Fibroblast of lung (primary cell): ENCODE data around the gene PTX4. TPM values are rescaled to one million over a fixed set of nuclear protein-coding genes. Genes with fewer than 3 reads are reported as not detected.

ENCODE experiments used
- DNase-seq, 2 donors: peaks; one replicate each; pipeline versions ENCODE4 v3.0.0 to v3.0.0-alpha.2; 2010; ENCODE audit warnings: low read depth in 2 of 2
- H2AFZ ChIP-seq: 2 replicates; pipeline ENCODE4 v1.5.1; 2012; ENCODE audit warnings: low read length, control low read depth, inconsistent platforms
- H3K27ac ChIP-seq: 2 replicates; pipeline ENCODE4 v1.5.1; 2011; ENCODE audit warnings: low read length, control low read depth; ENCODE audit not compliant: insufficient read depth
- H3K27me3 ChIP-seq: 2 replicates; pipeline ENCODE4 v1.5.1; 2011; ENCODE audit warnings: mild to moderate bottlenecking, low read length; ENCODE audit not compliant: control insufficient read depth, insufficient read depth
- H3K36me3 ChIP-seq: 2 replicates; pipeline ENCODE4 v1.5.1; 2011; ENCODE audit warnings: low read length; ENCODE audit not compliant: control insufficient read depth, insufficient read depth
- H3K4me1 ChIP-seq: 2 replicates; pipeline ENCODE4 v1.5.1; 2011; ENCODE audit warnings: low read length; ENCODE audit not compliant: control insufficient read depth, insufficient read depth; ENCODE audit errors: extremely low read depth
- H3K4me2 ChIP-seq: 2 replicates; pipeline ENCODE4 v1.5.1; 2011; ENCODE audit warnings: low read length, control low read depth; ENCODE audit not compliant: insufficient read depth; ENCODE audit errors: extremely low read depth
- H3K4me3 ChIP-seq, 4 experiments: fragments of 200-600 bp in 1 of 4; sonication (generic) in 1 of 4; replicated peaks in 1 of 4; 2 replicates each; pipeline ENCODE4 v1.5.1; 2011 to 2016; ENCODE audit warnings: low read length in 4 of 4, low read depth in 3 of 4, mild to moderate bottlenecking in 3 of 4, control low read depth in 2 of 4, inconsistent platforms in 1 of 4, mixed read lengths in 1 of 4; ENCODE audit not compliant: insufficient read depth in 1 of 4; ENCODE audit errors: control extremely low read depth in 1 of 4
- H3K79me2 ChIP-seq: 2 replicates; pipeline ENCODE4 v1.5.1; 2012; ENCODE audit warnings: mild to moderate bottlenecking, low read length, inconsistent platforms; ENCODE audit not compliant: control insufficient read depth, insufficient read depth
- H3K9ac ChIP-seq: 2 replicates; pipeline ENCODE4 v1.5.1; 2011; ENCODE audit warnings: mild to moderate bottlenecking, low read length, control low read depth; ENCODE audit not compliant: insufficient read depth
- H3K9me3 ChIP-seq: 2 replicates; pipeline ENCODE4 v1.5.1; 2012; ENCODE audit warnings: low read depth, low read length; ENCODE audit not compliant: control insufficient read depth, insufficient read depth
- H4K20me1 ChIP-seq: 2 replicates; pipeline ENCODE4 v1.5.1; 2011; ENCODE audit warnings: low read length; ENCODE audit not compliant: control insufficient read depth, insufficient read depth; ENCODE audit errors: extremely low read depth
- EZH2 ChIP-seq: IDR thresholded peaks from 2 replicates; pipeline ENCODE4 v1.5.1; 2012; ENCODE audit warnings: low read length, control low read depth, mild to moderate bottlenecking; ENCODE audit errors: missing control alignments
- polyA plus RNA-seq, 2 donors: library from polyadenylated mRNA; depleted of rRNA in 1 of 2; stranded (reverse) in 1 of 2; unstranded in 1 of 2; fragments of >200 nt; gene quantifications; 2 replicates each; pipeline ENCODE4 v1.2.1, GENCODE V29; 2011 to 2012; ENCODE audit warnings: missing spikeins in 1 of 2
- total RNA-seq: library from RNA; depleted of rRNA; stranded (reverse); fragments of >200 nt; gene quantifications from 2 replicates; pipeline ENCODE4 v1.2.1, GENCODE V29; 2014
- TF ChIP-seq, protein P1 (sequence below), 2 donors: IDR thresholded peaks in 1 of 2; conservative IDR thresholded peaks in 1 of 2; 1 replicate in 1 of 2; 2 replicates in 1 of 2; pipeline ENCODE4 v1.5.1; 2011 to 2012; ENCODE audit warnings: low read length in 2 of 2, control low read depth in 1 of 2, inconsistent platforms in 1 of 2, low read depth in 1 of 2, mild to moderate bottlenecking in 1 of 2

Gene PTX4
- total and polyA plus RNA-seq, 2 donors (not counting 1 experiment from before 2014, with no cell fraction given), result not detected

- no peak overlapping the region for H3K27ac ChIP-seq
- H3K79me2 ChIP-seq, result peaks cover 35% of the 10 kb centered on the region
- no peak overlapping the region for H2AFZ ChIP-seq
- no peak overlapping the region for H3K4me3 ChIP-seq
- peaks cover 19% of the 10 kb centered on the region for H3K36me3 ChIP-seq
- no peak overlapping the region for H3K9ac ChIP-seq
- peak overlapping the region; percentile 98 for H3K4me2 ChIP-seq
- TF ChIP-seq, protein P1, sequence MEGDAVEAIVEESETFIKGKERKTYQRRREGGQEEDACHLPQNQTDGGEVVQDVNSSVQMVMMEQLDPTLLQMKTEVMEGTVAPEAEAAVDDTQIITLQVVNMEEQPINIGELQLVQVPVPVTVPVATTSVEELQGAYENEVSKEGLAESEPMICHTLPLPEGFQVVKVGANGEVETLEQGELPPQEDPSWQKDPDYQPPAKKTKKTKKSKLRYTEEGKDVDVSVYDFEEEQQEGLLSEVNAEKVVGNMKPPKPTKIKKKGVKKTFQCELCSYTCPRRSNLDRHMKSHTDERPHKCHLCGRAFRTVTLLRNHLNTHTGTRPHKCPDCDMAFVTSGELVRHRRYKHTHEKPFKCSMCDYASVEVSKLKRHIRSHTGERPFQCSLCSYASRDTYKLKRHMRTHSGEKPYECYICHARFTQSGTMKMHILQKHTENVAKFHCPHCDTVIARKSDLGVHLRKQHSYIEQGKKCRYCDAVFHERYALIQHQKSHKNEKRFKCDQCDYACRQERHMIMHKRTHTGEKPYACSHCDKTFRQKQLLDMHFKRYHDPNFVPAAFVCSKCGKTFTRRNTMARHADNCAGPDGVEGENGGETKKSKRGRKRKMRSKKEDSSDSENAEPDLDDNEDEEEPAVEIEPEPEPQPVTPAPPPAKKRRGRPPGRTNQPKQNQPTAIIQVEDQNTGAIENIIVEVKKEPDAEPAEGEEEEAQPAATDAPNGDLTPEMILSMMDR (conservative IDR thresholded peaks at IDR 0.05 in 1 of 2, IDR thresholded peaks at IDR 0.05 in 1 of 2; ENCODE audit: low read depth in 1 of 2, low read length in 2 of 2), result no peak
- TF ChIP-seq EZH2, result no peak
- no peaks in the 10 kb centered on the region for H4K20me1 ChIP-seq
- H3K9me3 ChIP-seq, result no peaks in the 10 kb centered on the region
- no peak for DNase-seq
- peaks cover 24% of the 10 kb centered on the region for H3K4me1 ChIP-seq
- H3K27me3 ChIP-seq, result no peaks in the 10 kb centered on the region
Measured at GRCh38 chr16:1536601-1537000, 47.9 kb upstream of the PTX4 start.

- TF ChIP-seq, protein P1 (conservative IDR thresholded peaks at IDR 0.05 in 1 of 2, IDR thresholded peaks at IDR 0.05 in 1 of 2; ENCODE audit: low read depth in 1 of 2, low read length in 2 of 2), result no peak
- TF ChIP-seq EZH2, result no peak
- peaks cover 32% of the 10 kb centered on the region for H3K4me1 ChIP-seq
- peak overlapping the region; percentile 98 for H3K4me2 ChIP-seq
- H3K9ac ChIP-seq, result peak overlapping the region; percentile 27
- peak in 1 of 2 donors; percentile 6 for DNase-seq
- H3K79me2 ChIP-seq, result peaks cover 35% of the 10 kb centered on the region
- peak overlapping the region; percentile 18 for H3K27ac ChIP-seq
- no peak overlapping the region for H2AFZ ChIP-seq
- no peaks in the 10 kb centered on the region for H3K27me3 ChIP-seq
- H3K36me3 ChIP-seq, result peaks cover 19% of the 10 kb centered on the region
- no peaks in the 10 kb centered on the region for H3K9me3 ChIP-seq
- H4K20me1 ChIP-seq, result no peaks in the 10 kb centered on the region
- peak overlapping the region in 3 of 4 experiments; percentile 50 to 64 (median 52) for H3K4me3 ChIP-seq
Measured at GRCh38 chr16:1535391-1536291, 46.9 kb upstream of the PTX4 start.

GRCh38 chr16:1534021-1535020 is 45.6 kb upstream of the PTX4 start:
- peak overlapping the region; percentile 75 for H3K27ac ChIP-seq

More at GRCh38 chr16:1534021-1535020, 45.6 kb upstream of the PTX4 start:
- no peaks in the 10 kb centered on the region for H3K9me3 ChIP-seq
- H3K27me3 ChIP-seq, result no peaks in the 10 kb centered on the region
- peaks cover 14% of the 10 kb centered on the region for H3K36me3 ChIP-seq
- peak in 1 of 2 donors; percentile 13 for DNase-seq
- H3K4me3 ChIP-seq, result peak overlapping the region; percentile 42 to 64 (median 51)
- H2AFZ ChIP-seq, result no peak overlapping the region
- no peaks in the 10 kb centered on the region for H4K20me1 ChIP-seq
- H3K4me1 ChIP-seq, result peaks cover 35% of the 10 kb centered on the region
- peak overlapping the region; percentile 98 for H3K4me2 ChIP-seq
- TF ChIP-seq EZH2, result no peak
- TF ChIP-seq, protein P1 (conservative IDR thresholded peaks at IDR 0.05 in 1 of 2, IDR thresholded peaks at IDR 0.05 in 1 of 2; ENCODE audit: low read depth in 1 of 2, low read length in 2 of 2), result no peak
- H3K79me2 ChIP-seq, result peaks cover 35% of the 10 kb centered on the region
- H3K9ac ChIP-seq, result peak overlapping the region; percentile 66
